ENCODE results near the gene MRPL20. TPM values are rescaled to one million over a fixed set of nuclear protein-coding genes. Genes with fewer than 3 reads are reported as not detected.

MRPL20 gene
- total RNA-seq, 4 donors from 2014 or later: 34.3 to 114 (median 65.1) TPM

- no peak for DNase-seq
- Histone ChIP-seq H3K27ac (no peak overlapping the region), H3K27me3 (no peaks in the 10 kb centered on the region), H3K4me1 (no peaks in the 10 kb centered on the region), H3K36me3 (no peaks in the 10 kb centered on the region), H3K9me3 (no peaks in the 10 kb centered on the region), H3K4me3 (no peak overlapping the region)
- TF ChIP-seq CTCF (IDR thresholded peaks at IDR 0.05) (no peak), POLR2A (IDR thresholded peaks at IDR 0.05) (no peak)
- intact Hi-C loops (cut with DNase I; ENCODE audit: low total_unique reads): no loop called here
Measured at GRCh38 chr1:1423245-1423597, 16.1 kb upstream of the MRPL20 start.

GRCh38 chr1:1422465-1423244 lies 15.6 kb upstream of the MRPL20 start:
- Histone ChIP-seq H3K36me3 (no peaks in the 10 kb centered on the region), H3K27ac (no peak overlapping the region), H3K27me3 (no peaks in the 10 kb centered on the region), H3K4me3 (no peak overlapping the region), H3K9me3 (no peaks in the 10 kb centered on the region), H3K4me1 (no peaks in the 10 kb centered on the region)
- no peak for DNase-seq
- TF ChIP-seq CTCF (IDR thresholded peaks at IDR 0.05): no peak
- no peak for TF ChIP-seq POLR2A (IDR thresholded peaks at IDR 0.05)
- intact Hi-C loops (cut with DNase I; ENCODE audit: low total_unique reads): no loop called here

- intact Hi-C loops (cut with DNase I; ENCODE audit: low total_unique reads): no loop called here
- Histone ChIP-seq H3K4me3 (no peak overlapping the region), H3K9me3 (no peaks in the 10 kb centered on the region), H3K27ac (no peak overlapping the region), H3K4me1 (no peaks in the 10 kb centered on the region), H3K27me3 (no peaks in the 10 kb centered on the region), H3K36me3 (no peaks in the 10 kb centered on the region)
- no peak for TF ChIP-seq CTCF (IDR thresholded peaks at IDR 0.05)
- TF ChIP-seq POLR2A (IDR thresholded peaks at IDR 0.05): no peak
- DNase-seq: no peak
Measured at GRCh38 chr1:1421907-1422464, 14.9 kb upstream of the MRPL20 start.

GRCh38 chr1:1421147-1421906 lies 14.2 kb upstream of the MRPL20 start, which contains the start of gene ANKRD65:
ANKRD65 (minus strand) TSS chr1:1421276; CDS start chr1:1421005, 271 bp downstream.
- DNase-seq: no peak
- H3K4me3 ChIP-seq: peak within 1 kb of the TSS; percentile 16 to 28

More at GRCh38 chr1:1421147-1421906, 14.2 kb upstream of the MRPL20 start, which contains the start of gene ANKRD65:
- Histone ChIP-seq H3K27me3 (no peaks in the 10 kb centered on the region), H3K4me1 (no peaks in the 10 kb centered on the region), H3K9me3 (no peaks in the 10 kb centered on the region), H3K27ac (peak within 1 kb of the TSS in 1 of 2 donors; percentile 58), H3K36me3 (no peaks in the 10 kb centered on the region)
- intact Hi-C loops (cut with DNase I; ENCODE audit: low total_unique reads): no loop called here
- TF ChIP-seq POLR2A (IDR thresholded peaks at IDR 0.05): no peak
- no peak for TF ChIP-seq CTCF (IDR thresholded peaks at IDR 0.05)
